ENCODE results near the gene SHROOM2.

Gene SHROOM2

DNA sequence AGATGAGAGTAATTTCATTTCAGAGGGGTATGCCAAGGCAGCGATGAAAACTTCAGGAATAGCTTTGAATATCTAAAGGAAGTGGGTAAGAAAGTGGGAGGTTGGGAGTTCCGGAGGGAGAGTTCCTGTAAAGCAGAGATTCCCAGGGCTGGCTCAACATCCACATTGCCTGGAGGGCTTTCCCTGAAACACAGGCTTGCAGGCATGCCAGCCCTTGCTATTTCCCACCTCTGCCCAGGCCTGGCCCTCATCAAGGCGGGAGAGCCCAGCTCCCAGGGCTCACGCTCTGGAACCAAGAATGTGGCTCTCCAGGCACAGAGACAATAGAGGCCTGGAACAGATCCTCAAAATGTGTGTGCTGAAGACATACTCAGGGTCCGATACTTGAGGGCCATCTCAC is 137.1 kb downstream of the SHROOM2 start:
- Histone ChIP-seq H3K27ac (no peak overlapping the region), H3K36me3 (no peaks in the 10 kb centered on the region), H3K4me3 (no peak overlapping the region), H4K20me1 (no peaks in the 10 kb centered on the region), H3K9me3 (replicated peaks in 1 of 11) (peaks cover 0 to 30% (median 12%) of the 10 kb centered on the region in 11 experiments; a peak in 17 of 22 replicates), H3K9ac (no peak overlapping the region), H3K4me2 (no peak overlapping the region), H3K27me3 (no peaks in the 10 kb centered on the region), H3K4me1 (no peaks in the 10 kb centered on the region)
- no peak for TF ChIP-seq Cebpa-rat (IDR thresholded peaks at IDR 0.05)

DNA sequence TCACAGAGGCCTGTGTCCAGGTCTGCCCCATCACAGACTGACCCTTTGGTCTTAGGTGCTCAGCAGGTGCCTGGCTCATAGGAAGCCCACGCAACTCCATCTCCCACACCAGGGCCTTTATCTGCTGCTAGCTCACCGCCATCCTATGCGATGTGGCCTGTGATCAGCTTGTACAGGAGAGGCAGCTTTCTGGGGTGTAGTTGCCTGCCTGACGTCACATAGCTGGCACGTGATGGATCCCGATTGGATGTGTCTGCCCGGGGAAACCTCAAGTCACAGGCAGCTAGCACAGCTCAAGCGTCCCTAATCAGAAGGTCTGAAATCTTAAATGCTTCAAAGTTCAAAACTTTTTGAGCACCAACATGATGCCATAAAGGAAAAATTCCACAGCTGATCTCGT is 139.8 kb downstream of the SHROOM2 start:
- no peaks in the 10 kb centered on the region for H4K20me1 ChIP-seq
- H3K36me3 ChIP-seq = no peaks in the 10 kb centered on the region
- no peaks in the 10 kb centered on the region for H3K4me1 ChIP-seq
- no peaks in the 10 kb centered on the region for H3K27me3 ChIP-seq
- no peak overlapping the region for H3K9ac ChIP-seq
- no peak for TF ChIP-seq Cebpa-rat (IDR thresholded peaks at IDR 0.05)
- no peak overlapping the region for H3K4me2 ChIP-seq
- H3K4me3 ChIP-seq = no peak overlapping the region
- H3K27ac ChIP-seq = no peak overlapping the region
- peaks cover 0 to 23% (median 3%) of the 10 kb centered on the region in 11 experiments; a peak in 17 of 22 replicates for H3K9me3 ChIP-seq (replicated peaks in 1 of 11)

DNA sequence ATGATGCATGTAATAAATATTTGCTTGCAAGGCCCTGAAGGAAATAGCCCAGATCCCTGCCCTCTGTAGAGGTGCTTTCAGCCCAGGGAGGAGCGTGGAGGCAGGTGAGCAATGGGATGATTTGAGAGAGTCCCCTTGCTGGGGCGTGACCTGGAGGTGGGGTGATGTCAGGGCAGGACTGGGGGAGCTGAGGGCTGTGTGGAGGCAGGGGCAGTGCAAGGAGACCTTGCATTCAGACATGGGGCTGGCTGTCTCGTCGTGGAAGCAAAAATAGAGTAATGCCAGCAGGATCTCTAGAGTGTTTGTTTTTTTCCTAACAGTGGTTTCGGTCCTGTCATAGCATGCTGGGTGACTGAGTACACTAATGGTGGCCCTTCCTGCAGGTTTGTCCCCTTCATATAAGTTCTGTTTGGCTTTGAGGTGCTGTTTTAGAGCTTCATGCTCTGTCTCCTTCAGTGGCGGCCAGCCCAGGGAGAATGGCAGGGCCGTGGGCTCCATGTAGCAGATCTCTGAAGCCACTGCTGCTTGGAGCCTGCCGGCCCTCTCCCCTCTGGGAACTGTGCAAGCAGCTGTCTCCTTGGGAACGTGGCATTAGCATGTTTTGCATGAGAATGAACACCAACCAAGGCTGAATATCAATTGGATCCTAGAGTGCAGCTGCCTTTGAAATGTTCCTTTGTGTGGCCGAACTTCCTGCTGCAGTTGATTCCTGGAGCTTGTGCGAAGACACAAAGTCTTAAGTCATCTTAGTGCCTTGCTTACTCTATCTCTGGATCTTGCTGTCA is 141.7 kb downstream of the SHROOM2 start:
- no peak for TF ChIP-seq Cebpa-rat (IDR thresholded peaks at IDR 0.05)
- Histone ChIP-seq H3K36me3 (no peaks in the 10 kb centered on the region), H4K20me1 (no peaks in the 10 kb centered on the region), H3K9ac (no peak overlapping the region), H3K4me2 (no peak overlapping the region), H3K9me3 (replicated peaks in 1 of 11) (peaks cover 0 to 7% (median 0%) of the 10 kb centered on the region in 11 experiments; a peak in 1 of 22 replicates), H3K27ac (no peak overlapping the region), H3K27me3 (no peaks in the 10 kb centered on the region), H3K4me3 (no peak overlapping the region), H3K4me1 (no peaks in the 10 kb centered on the region)

DNA sequence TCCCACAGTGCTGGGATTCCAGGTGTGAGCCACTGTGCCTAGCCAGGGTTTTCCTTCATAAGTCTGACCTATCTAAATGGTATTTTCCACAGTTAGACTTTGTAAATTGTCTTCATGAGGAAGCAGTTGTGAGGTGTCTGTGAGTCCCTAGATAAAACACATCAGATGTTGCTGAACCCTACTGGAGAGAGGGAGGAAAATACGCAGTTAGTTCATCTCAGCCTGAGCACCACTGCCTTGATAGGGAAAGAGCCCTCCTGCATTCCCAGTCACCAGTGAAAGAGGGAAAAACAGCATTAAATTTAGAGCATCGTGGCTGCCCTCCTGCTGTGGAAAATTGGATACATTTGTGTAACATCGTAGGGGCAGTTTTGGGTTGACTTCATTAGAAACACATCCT is 149.2 kb downstream of the SHROOM2 start:
- H3K27ac ChIP-seq = no peak overlapping the region
- H3K4me3 ChIP-seq = no peak overlapping the region
- no peaks in the 10 kb centered on the region; a peak in 2 of 22 replicates for H3K27me3 ChIP-seq
- H3K36me3 ChIP-seq = no peaks in the 10 kb centered on the region
- no peak for TF ChIP-seq Cebpa-rat (IDR thresholded peaks at IDR 0.05)
- no peak overlapping the region for H3K4me2 ChIP-seq
- peaks cover 0 to 5% (median 3%) of the 10 kb centered on the region in 10 experiments; a peak in 12 of 20 replicates for H3K4me1 ChIP-seq
- no peaks in the 10 kb centered on the region for H4K20me1 ChIP-seq
- H3K9ac ChIP-seq = no peak overlapping the region
- no peaks in the 10 kb centered on the region for H3K9me3 ChIP-seq (replicated peaks in 1 of 11)

DNA sequence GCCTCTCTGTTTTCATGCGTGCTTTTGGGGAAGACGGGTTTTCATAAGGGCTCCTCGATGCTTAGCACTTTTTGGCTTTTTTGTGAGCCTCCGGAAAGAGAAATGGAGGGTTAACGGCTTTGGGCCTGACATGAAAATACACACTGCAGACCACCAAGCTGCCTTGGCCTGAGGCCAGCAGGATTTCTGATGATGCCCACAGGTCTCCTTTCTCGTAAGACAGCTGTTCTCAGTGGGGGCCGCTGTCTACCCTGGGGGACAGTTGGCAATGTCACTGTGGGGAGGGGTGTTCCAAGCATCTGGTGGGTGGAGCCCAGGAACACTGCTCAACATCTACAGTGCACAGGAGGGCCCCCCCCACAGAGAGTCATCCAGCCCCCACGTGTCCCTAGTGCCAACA is 151.5 kb downstream of the SHROOM2 start:
- H3K4me1 ChIP-seq = peaks cover 16 to 28% (median 25%) of the 10 kb centered on the region in 10 experiments
- no peak overlapping the region for H3K4me2 ChIP-seq
- H3K9me3 ChIP-seq (replicated peaks in 1 of 11) = no peaks in the 10 kb centered on the region
- no peaks in the 10 kb centered on the region for H3K36me3 ChIP-seq
- no peak for TF ChIP-seq Cebpa-rat (IDR thresholded peaks at IDR 0.05)
- no peak overlapping the region for H3K4me3 ChIP-seq
- H4K20me1 ChIP-seq = no peaks in the 10 kb centered on the region; a peak in 1 of 22 replicates
- no peak overlapping the region for H3K27ac ChIP-seq
- no peak overlapping the region for H3K9ac ChIP-seq
- H3K27me3 ChIP-seq = peaks cover 0 to 3% (median 0%) of the 10 kb centered on the region in 11 experiments; a peak in 2 of 22 replicates

DNA sequence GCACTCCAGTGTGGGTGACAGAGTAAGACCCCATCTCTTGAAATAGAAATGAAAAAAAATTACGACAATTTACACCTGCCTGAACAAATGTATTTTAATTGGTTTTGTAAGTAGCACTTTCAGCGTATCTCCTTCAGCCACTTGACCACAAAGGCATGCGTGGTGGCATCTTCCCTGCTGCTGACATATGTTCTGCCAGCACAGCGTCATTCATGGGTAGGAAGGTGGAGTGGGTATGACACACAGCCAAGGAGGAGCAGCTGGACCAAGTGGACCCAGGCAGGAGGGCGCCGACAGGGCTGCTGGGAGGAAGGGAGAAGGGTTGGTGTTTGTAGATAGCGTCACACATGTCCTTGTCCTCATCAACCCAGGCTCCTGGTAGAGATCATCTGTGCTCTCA is 152.3 kb downstream of the SHROOM2 start:
- Histone ChIP-seq H3K27ac (no peak overlapping the region), H3K4me2 (no peak overlapping the region), H3K9ac (no peak overlapping the region), H3K4me3 (no peak overlapping the region), H3K4me1 (peaks cover 16 to 30% (median 25%) of the 10 kb centered on the region in 10 experiments), H3K9me3 (replicated peaks in 1 of 11) (no peaks in the 10 kb centered on the region), H3K36me3 (no peaks in the 10 kb centered on the region), H3K27me3 (peaks cover 0 to 3% (median 0%) of the 10 kb centered on the region in 11 experiments; a peak in 2 of 22 replicates), H4K20me1 (no peaks in the 10 kb centered on the region; a peak in 1 of 22 replicates)
- no peak for TF ChIP-seq Cebpa-rat (IDR thresholded peaks at IDR 0.05)

DNA sequence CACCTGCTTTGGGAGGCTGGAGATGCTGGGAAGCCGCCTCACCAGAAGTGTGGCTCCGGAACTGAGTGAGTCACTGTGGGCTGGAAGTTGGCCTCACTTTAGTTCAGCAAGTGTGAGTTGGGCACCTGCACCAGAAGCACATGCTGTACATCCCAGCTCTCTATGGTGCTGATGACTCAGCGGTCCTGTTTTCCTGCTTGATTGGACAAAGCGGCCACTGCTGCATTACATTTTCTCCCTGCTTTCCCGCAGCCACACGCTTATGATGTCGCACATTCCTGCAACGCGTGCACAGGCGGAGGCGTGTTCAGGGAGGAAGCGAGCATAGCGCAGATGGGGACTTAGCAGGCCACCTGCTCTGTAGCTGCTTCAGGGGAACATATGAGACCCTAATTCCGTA is 154.2 kb downstream of the SHROOM2 start:
- H3K4me2 ChIP-seq = peak overlapping the region in 7 of 11 experiments; percentile 25 to 65 (median 50); a peak in 10 of 22 replicates
- TF ChIP-seq Cebpa-rat (IDR thresholded peaks at IDR 0.05) = no peak

DNA sequence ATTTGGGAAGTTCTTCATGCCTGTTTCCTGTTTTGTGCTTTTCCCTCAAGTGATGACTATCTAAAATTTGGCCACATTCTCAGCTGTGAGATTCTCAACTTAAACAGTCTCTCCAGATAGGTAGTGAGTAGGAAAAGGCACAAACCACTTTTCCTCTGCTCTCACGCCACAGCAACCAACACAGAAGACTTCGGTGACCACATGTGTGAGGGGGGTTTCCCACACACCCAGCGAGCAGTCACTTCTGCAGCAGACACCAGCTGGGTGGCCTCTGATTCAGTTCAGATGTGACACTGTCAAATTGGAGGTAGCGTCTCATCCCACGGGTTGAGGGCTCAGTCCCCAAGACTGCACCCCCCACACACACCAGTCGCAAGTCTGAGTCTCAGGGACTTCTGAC is 155.9 kb downstream of the SHROOM2 start:
- Histone ChIP-seq H3K9ac (no peak overlapping the region), H3K36me3 (no peaks in the 10 kb centered on the region), H4K20me1 (no peaks in the 10 kb centered on the region; a peak in 1 of 22 replicates), H3K4me3 (no peak overlapping the region), H3K27me3 (peaks cover 0 to 3% (median 0%) of the 10 kb centered on the region in 11 experiments; a peak in 3 of 22 replicates), H3K9me3 (replicated peaks in 1 of 11) (no peaks in the 10 kb centered on the region), H3K27ac (peak overlapping the region in 3 of 11 experiments; percentile 15 to 25 (median 22); a peak in 3 of 22 replicates), H3K4me2 (peak overlapping the region; percentile 25 to 81 (median 50); a peak in 21 of 22 replicates), H3K4me1 (peaks cover 16 to 30% (median 25%) of the 10 kb centered on the region in 10 experiments)
- TF ChIP-seq Cebpa-rat (IDR thresholded peaks at IDR 0.05) = no peak

More for the DNA sequence above, 154.2 kb downstream of the SHROOM2 start:
- H3K27ac ChIP-seq = no peak overlapping the region
- H3K9me3 ChIP-seq (replicated peaks in 1 of 11) = no peaks in the 10 kb centered on the region
- H3K9ac ChIP-seq = no peak overlapping the region
- H3K27me3 ChIP-seq = peaks cover 0 to 3% (median 0%) of the 10 kb centered on the region in 11 experiments; a peak in 2 of 22 replicates
- H3K4me3 ChIP-seq = no peak overlapping the region
- no peaks in the 10 kb centered on the region for H3K36me3 ChIP-seq
- H4K20me1 ChIP-seq = no peaks in the 10 kb centered on the region; a peak in 1 of 22 replicates
- H3K4me1 ChIP-seq = peaks cover 16 to 30% (median 25%) of the 10 kb centered on the region in 10 experiments

DNA sequence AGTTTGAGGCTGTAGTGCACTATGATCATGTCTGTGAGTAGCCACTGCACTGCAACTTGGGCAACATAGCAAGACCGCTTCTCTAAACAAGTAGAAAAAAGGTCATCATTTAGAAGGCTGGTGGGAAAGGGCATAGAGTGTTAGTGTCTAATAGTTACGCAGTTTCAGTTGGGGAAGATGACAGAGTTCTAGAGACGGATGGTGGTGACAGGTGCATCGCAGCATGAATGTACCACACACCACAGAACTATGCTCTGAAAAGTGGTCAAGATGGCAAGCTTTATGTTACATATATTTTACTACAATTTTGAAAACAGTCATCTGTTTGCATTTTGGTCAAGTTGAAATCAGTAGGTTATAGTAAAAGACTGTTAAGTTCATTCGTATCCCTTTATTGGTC is 157.2 kb downstream of the SHROOM2 start:
- Histone ChIP-seq H3K4me1 (peaks cover 16 to 30% (median 26%) of the 10 kb centered on the region in 10 experiments), H3K4me2 (no peak overlapping the region), H3K4me3 (no peak overlapping the region), H3K9me3 (replicated peaks in 1 of 11) (no peaks in the 10 kb centered on the region), H3K36me3 (no peaks in the 10 kb centered on the region), H3K27me3 (peaks cover 0 to 3% (median 0%) of the 10 kb centered on the region in 11 experiments; a peak in 3 of 22 replicates), H4K20me1 (no peaks in the 10 kb centered on the region; a peak in 1 of 22 replicates), H3K9ac (no peak overlapping the region), H3K27ac (no peak overlapping the region)
- no peak for TF ChIP-seq Cebpa-rat (IDR thresholded peaks at IDR 0.05)
